Dermis lymphatic vessel endothelial cell (primary cell): ENCODE data around the gene ITIH2. TPM values are rescaled to one million over a fixed set of nuclear protein-coding genes. Genes with fewer than 3 reads are reported as not detected.

ENCODE experiments used
- total RNA-seq: library from RNA; depleted of rRNA; stranded (reverse); fragments of >200 nt; gene quantifications from 2 replicates; pipeline ENCODE4 v1.2.1, GENCODE V29; 2014

Gene ITIH2
- total RNA-seq: not detected in 2 replicates

GRCh38 chr10:7703140-7703539 is at the start of gene ITIH2:
Gene ITIH2 (plus strand): TSS chr10:7703316. CDS start chr10:7703435, 119 bp downstream.

GRCh38 chr10:7666253-7667023 is 36.7 kb upstream of the ITIH2 start, which contains the start of gene ITIH5:
Gene ITIH5 (minus strand): TSS chr10:7666966. CDS start chr10:7666892, 74 bp downstream.

GRCh38 chr10:7787857-7788638 is 84.9 kb downstream of the ITIH2 start, which contains the start of the genes ATP5F1C and KIN:
Gene ATP5F1C (plus strand): TSS chr10:7788177. CDS start chr10:7788208, 31 bp downstream.
Gene KIN (minus strand): TSS chr10:7787993. CDS start chr10:7787933, 60 bp downstream.

Other genes starting within 250 kb of the ITIH2 start
- 0.33 and 0.52 TPM in 2 replicates for gene ITIH5, start 36.4 kb upstream of the ITIH2 start, total RNA-seq
- gene KIN, start 84.7 kb downstream of the ITIH2 start, total RNA-seq: 3.9 and 6.0 TPM in 2 replicates
- 233 and 259 TPM in 2 replicates for gene ATP5F1C, start 84.9 kb downstream of the ITIH2 start, total RNA-seq
- gene TAF3, start 115.2 kb downstream of the ITIH2 start, total RNA-seq: 0.87 and 1.4 TPM in 2 replicates